HCT116 (cell line): ENCODE data around the gene WBP2NL. TPM values are rescaled to one million over a fixed set of nuclear protein-coding genes. Genes with fewer than 3 reads are reported as not detected.
A peak's percentile ranks its signal among the peaks of the same experiment; 100 is the strongest.

ENCODE experiments used
- ATAC-seq: fragments of 200-7000 bp; cut with Tn5 transposase; 2 replicates; pipeline ENCODE4 v1.9.1; 2020; ENCODE audit warnings: mild to moderate bottlenecking, moderate library complexity
- BruUV-seq: library from RNA; stranded (reverse); fragments of 400-500 nt; replicated peaks from 2 replicates; lab custom pipeline; 2021; lab: Mats Ljungman, UMichigan
- CTCF ChIA-PET: fragments of 300-600 bp; sonication (Branson Sonifier 250); formaldehyde crosslinking; loops from one replicate; lab custom pipeline; 2021; ENCODE audit warnings: antibody characterized with exemption; lab: Charles Lee
- POLR2A ChIA-PET: fragments of 300-600, 350-600 bp; sonication (Branson Sonifier 250); formaldehyde crosslinking; loops from one replicate; lab custom pipeline; 2021; ENCODE audit warnings: antibody characterized with exemption; lab: Charles Lee
- RAD21 ChIA-PET, 2 experiments: fragments of 300-600 bp; sonication (Branson Sonifier 250); formaldehyde crosslinking; loops; one replicate each; lab custom pipeline; 2023; ENCODE audit warnings: low total read pairs in 2 of 2; ENCODE audit not compliant: uncharacterized antibody in 2 of 2, unreplicated experiment in 2 of 2, low non-redundant PET in 1 of 2; lab: Charles Lee
- DNase-seq: peaks from one replicate; pipeline ENCODE4 v3.0.0-alpha.2; 2010; ENCODE audit warnings: low read depth, low spot score
- H2AFZ ChIP-seq: fragments of 200-600 bp; shearing (Covaris generic), sonication (generic); 2 replicates; pipeline ENCODE4 v1.6.1; 2017; ENCODE audit warnings: low read depth, mixed run types, mixed read lengths, antibody characterized with exemption, low read length; ENCODE audit not compliant: poor library complexity, severe bottlenecking
- H3K27ac ChIP-seq: 2 replicates; pipeline ENCODE4 v1.5.1; 2012; ENCODE audit warnings: low read depth, low read length
- H3K27me3 ChIP-seq: fragments of 200-600 bp; sonication (generic); 2 replicates; pipeline ENCODE4 v1.6.1; 2016; ENCODE audit warnings: mixed run types, low read length, mixed read lengths; ENCODE audit not compliant: insufficient read depth
- H3K36me3 ChIP-seq, 2 experiments: fragments of 200-500 bp in 1 of 2; fragments of 200-600 bp in 1 of 2; sonication (Bioruptor generic) in 1 of 2; sonication (generic) in 1 of 2; 2 replicates each; pipeline versions ENCODE4 v1.5.1 to v1.6.1; 2014 to 2016; ENCODE audit warnings: low read length in 2 of 2, inconsistent platforms in 1 of 2, mixed read lengths in 1 of 2, mixed run types in 1 of 2; ENCODE audit not compliant: insufficient read depth in 2 of 2, control insufficient read depth in 1 of 2
- H3K4me1 ChIP-seq, 2 experiments: fragments of 200-600 bp in 1 of 2; sonication (generic) in 1 of 2; 2 replicates each; pipeline versions ENCODE4 v1.5.1 to v1.6.1; 2012 to 2017; ENCODE audit warnings: low read length in 2 of 2, inconsistent platforms in 1 of 2, mild to moderate bottlenecking in 1 of 2, mixed read lengths in 1 of 2, mixed run types in 1 of 2, moderate library complexity in 1 of 2; ENCODE audit not compliant: insufficient read depth in 2 of 2, control insufficient read depth in 1 of 2
- H3K4me2 ChIP-seq: fragments of 200-600 bp; sonication (generic); 2 replicates; pipeline ENCODE4 v1.6.1; 2017; ENCODE audit warnings: mixed run types, low read length, mixed read lengths
- H3K4me3 ChIP-seq, 2 experiments: fragments of 200-600 bp in 1 of 2; sonication (generic) in 1 of 2; replicated peaks in 1 of 2; 2 replicates each; pipeline ENCODE4 v1.5.1; 2011 to 2016; ENCODE audit warnings: low read length in 2 of 2, control low read depth in 1 of 2, low read depth in 1 of 2, mild to moderate bottlenecking in 1 of 2, mixed read lengths in 1 of 2, mixed run types in 1 of 2
- H3K79me2 ChIP-seq: fragments of 200-600 bp; sonication (generic); 2 replicates; pipeline ENCODE4 v1.6.1; 2017; ENCODE audit warnings: mild to moderate bottlenecking, mixed run types, low read length, moderate library complexity, mixed read lengths; ENCODE audit not compliant: insufficient read depth
- H3K9ac ChIP-seq: fragments of 200-600 bp; sonication (generic); 2 replicates; pipeline ENCODE4 v1.6.1; 2016; ENCODE audit warnings: low read length, mixed read lengths
- H3K9me2 ChIP-seq: fragments of 200-600 bp; sonication (generic), shearing (Covaris generic); 2 replicates; pipeline ENCODE4 v1.6.1; 2017; ENCODE audit warnings: mixed run types, mild to moderate bottlenecking, moderate library complexity; ENCODE audit not compliant: insufficient read depth
- H3K9me3 ChIP-seq, 2 experiments: fragments of 200-500 bp in 1 of 2; fragments of 200-600 bp in 1 of 2; sonication (Bioruptor generic) in 1 of 2; sonication (generic) in 1 of 2; 2 replicates each; pipeline ENCODE4 v1.6.1; 2014 to 2017; ENCODE audit warnings: low read length in 2 of 2, mixed read lengths in 2 of 2, inconsistent platforms in 1 of 2, low read depth in 1 of 2, mild to moderate bottlenecking in 1 of 2, mixed run types in 1 of 2, moderate library complexity in 1 of 2; ENCODE audit not compliant: control insufficient read depth in 1 of 2, insufficient read depth in 1 of 2
- H4K20me1 ChIP-seq: fragments of 200-600 bp; sonication (generic), shearing (Covaris generic); 2 replicates; pipeline ENCODE4 v1.6.1; 2017; ENCODE audit warnings: mixed run types, mild to moderate bottlenecking, moderate library complexity; ENCODE audit not compliant: insufficient read depth
- ATF3 ChIP-seq: IDR thresholded peaks from 2 replicates; pipeline ENCODE4 v1.6.1; 2012
- CBX3 ChIP-seq: IDR thresholded peaks from 2 replicates; pipeline ENCODE4 v1.6.1; 2012; ENCODE audit warnings: low read depth
- CEBPB ChIP-seq: IDR thresholded peaks from 2 replicates; pipeline ENCODE4 v1.6.1; 2012; ENCODE audit warnings: low read depth
- EZH2 ChIP-seq: fragments of 200-600 bp; sonication (generic); IDR thresholded peaks from 2 replicates; pipeline ENCODE4 v1.6.1; 2017; ENCODE audit warnings: antibody characterized with exemption, mixed run types
- EZH2phosphoT487 ChIP-seq: fragments of 200-600 bp; IDR thresholded peaks from 2 replicates; pipeline ENCODE4 v1.6.1; 2018; ENCODE audit warnings: antibody characterized with exemption, borderline replicate concordance
- FOSL1 ChIP-seq: IDR thresholded peaks from 2 replicates; pipeline ENCODE4 v1.6.1; 2012; ENCODE audit warnings: low read depth
- JUND ChIP-seq: IDR thresholded peaks from 2 replicates; pipeline ENCODE4 v1.6.1; 2012
- POLR2A ChIP-seq: IDR thresholded peaks from 2 replicates; pipeline ENCODE4 v1.7.0; 2011; ENCODE audit warnings: borderline replicate concordance; ENCODE audit not compliant: insufficient read depth, insufficient read length; ENCODE audit errors: extremely low read depth
- RAD21 ChIP-seq: IDR thresholded peaks from 2 replicates; pipeline ENCODE4 v1.6.1; 2012; ENCODE audit warnings: low read depth, mild to moderate bottlenecking
- REST ChIP-seq: IDR thresholded peaks from 2 replicates; pipeline ENCODE4 v1.6.1; 2012; ENCODE audit warnings: low read depth
- SIN3A ChIP-seq: IDR thresholded peaks from 2 replicates; pipeline ENCODE4 v1.6.1; 2012; ENCODE audit warnings: low read depth
- SP1 ChIP-seq: IDR thresholded peaks from 2 replicates; pipeline ENCODE4 v1.6.1; 2012; ENCODE audit warnings: low read depth
- SRF ChIP-seq: IDR thresholded peaks from 2 replicates; pipeline ENCODE4 v1.6.1; 2012; ENCODE audit warnings: low read depth
- YY1 ChIP-seq: IDR thresholded peaks from 2 replicates; pipeline ENCODE4 v1.6.1; 2011; ENCODE audit warnings: low read length, low read depth, moderate library complexity, mild to moderate bottlenecking; ENCODE audit not compliant: insufficient replicate concordance; ENCODE audit errors: extremely low read depth
- ZNF274 ChIP-seq: fragments of 200-500 bp; sonication (Bioruptor generic); IDR thresholded peaks from 2 replicates; pipeline ENCODE4 v1.6.1; 2014; ENCODE audit warnings: mild to moderate bottlenecking, low read depth, low read length, inconsistent platforms
- intact Hi-C: fragments of 100-400 bp; cut with micrococcal nuclease; formaldehyde crosslinking; loops from 2 replicates; pipeline ENCODE4 v1.10.0; 2022
- total RNA-seq: library from RNA; stranded (reverse); gene quantifications from one replicate; pipeline ENCODE4 v1.2.1, GENCODE V29; 2021; ENCODE audit not compliant: unreplicated experiment

WBP2NL gene
- total RNA-seq, 1 experiment from 2014 or later, result not detected

GRCh38 chr22:41952713-41953112 lies 45.9 kb upstream of the WBP2NL start:
- ATAC-seq, result no peak

GRCh38 chr22:41957941-41958556 lies 40.5 kb upstream of the WBP2NL start:
- CTCF ChIA-PET, result interaction anchor here (0.6 to 1.5 kb wide), 3 partner anchors 59 to 486 kb away, joined by 3 read pairs; no protein-coding TSS in a partner anchor
- Histone ChIP-seq H3K27ac (no peak overlapping the region), H3K9me3 (no peaks in the 10 kb centered on the region), H3K9me2 (no peaks in the 10 kb centered on the region), H2AFZ (no peak overlapping the region), H3K4me1 (peaks cover 0 to 4% of the 10 kb centered on the region in 2 experiments; a peak in 1 of 4 replicates), H3K4me3 (0 out of 4 replicates have a peak overlapping the region, but pooled peaks of 1 of the 2 experiments have one; percentile 3), H3K79me2 (no peaks in the 10 kb centered on the region), H3K9ac (no peak overlapping the region), H3K4me2 (peak overlapping the region; percentile 43), H3K27me3 (no peaks in the 10 kb centered on the region), H3K36me3 (no peaks in the 10 kb centered on the region), H4K20me1 (no peaks in the 10 kb centered on the region)
- POLR2A ChIA-PET, result no interaction called here
- TF ChIP-seq EZH2phosphoT487, result no peak
- no peak for TF ChIP-seq SRF
- TF ChIP-seq RAD21, result no peak
- TF ChIP-seq REST, result no peak
- no peak for TF ChIP-seq ATF3
- no peak for TF ChIP-seq FOSL1
- TF ChIP-seq CBX3, result no peak
- TF ChIP-seq JUND, result no peak
- TF ChIP-seq CEBPB, result no peak
- intact Hi-C loops, result no loop called here
- DNase-seq (no peak), ATAC-seq (peak; percentile 63)
- no TSS peak for BruUV-seq
- RAD21 ChIA-PET, result no interaction called here

More at GRCh38 chr22:41952713-41953112, 45.9 kb upstream of the WBP2NL start:
- no peak overlapping the region for H3K9ac ChIP-seq
- peaks cover 4 to 15% of the 10 kb centered on the region in 2 experiments; a peak in 3 of 4 replicates for H3K4me1 ChIP-seq
- H3K9me3 ChIP-seq, result no peaks in the 10 kb centered on the region
- H3K36me3 ChIP-seq, result no peaks in the 10 kb centered on the region
- POLR2A ChIA-PET, result no interaction called here
- CTCF ChIA-PET, result no interaction called here
- no peak for DNase-seq
- H3K27ac ChIP-seq, result no peak overlapping the region
- RAD21 ChIA-PET, result no interaction called here
- TF ChIP-seq ZNF274, result no peak
- TF ChIP-seq POLR2A, result no peak
- TF ChIP-seq EZH2, result no peak
- no peak for TF ChIP-seq SIN3A
- TF ChIP-seq SP1, result no peak
- no peak for TF ChIP-seq RAD21
- no peak for TF ChIP-seq YY1
- intact Hi-C loops, result no loop called here
- no peak overlapping the region for H2AFZ ChIP-seq
- H3K79me2 ChIP-seq, result no peaks in the 10 kb centered on the region
- no peaks in the 10 kb centered on the region for H3K27me3 ChIP-seq
- no peak overlapping the region for H3K4me2 ChIP-seq
- H3K9me2 ChIP-seq, result no peaks in the 10 kb centered on the region
- no peak overlapping the region for H3K4me3 ChIP-seq
- H4K20me1 ChIP-seq, result no peaks in the 10 kb centered on the region
- no TSS peak for BruUV-seq
